Ishikawa (cell line): ENCODE data around the gene COL9A1.

Experiments
- CREB1 ChIP-seq: IDR thresholded peaks from 2 replicates; pipeline ENCODE4 v1.6.1; 2012; ENCODE audit warnings: low read depth
- RAD21 ChIP-seq: IDR thresholded peaks from 2 replicates; pipeline ENCODE4 v1.6.1; 2012; ENCODE audit warnings: low read depth
- TAF1 ChIP-seq: IDR thresholded peaks from 2 replicates; pipeline ENCODE4 v1.6.1; 2012; ENCODE audit warnings: low read depth, mild to moderate bottlenecking

GRCh38 chr6:70168681-70169377 lies 134.1 kb downstream of the COL9A1 start:
- TF ChIP-seq CREB1 (no peak), RAD21 (no peak), TAF1 (no peak)
